Subcutaneous adipose tissue (tissue), 4 donors: Measurements from ENCODE around the gene ARHGAP28. TPM values are rescaled to one million over a fixed set of nuclear protein-coding genes. Genes with fewer than 3 reads are reported as not detected.

ENCODE experiments used
- CTCF ChIP-seq: fragments of 450-650 bp; IDR thresholded peaks from one replicate; pipeline ENCODE4 v1.5.1; 2016; ENCODE audit warnings: low read depth, mild to moderate bottlenecking, control low read depth, antibody characterized with exemption, moderate library complexity
- small RNA-seq: library from RNA; depleted of rRNA; stranded (forward); fragments of <200 nt; gene quantifications from one replicate; pipeline ENCODE3, GENCODE V24; 2016
- total RNA-seq, 4 donors: library from RNA; depleted of rRNA; stranded (reverse); fragments of >200 nt; gene quantifications; one replicate each; pipeline ENCODE4 v1.1.0, GENCODE V29; 2016

ARHGAP28 gene
- total RNA-seq, 4 donors from 2014 or later = 8.0 to 15.3 (median 9.3) TPM

GRCh38 chr18:6960656-6961055 is 231.1 kb downstream of the ARHGAP28 start:
- TF ChIP-seq CTCF = no peak

GRCh38 chr18:6961331-6961730 is 231.8 kb downstream of the ARHGAP28 start:
- no peak for TF ChIP-seq CTCF

DNA sequence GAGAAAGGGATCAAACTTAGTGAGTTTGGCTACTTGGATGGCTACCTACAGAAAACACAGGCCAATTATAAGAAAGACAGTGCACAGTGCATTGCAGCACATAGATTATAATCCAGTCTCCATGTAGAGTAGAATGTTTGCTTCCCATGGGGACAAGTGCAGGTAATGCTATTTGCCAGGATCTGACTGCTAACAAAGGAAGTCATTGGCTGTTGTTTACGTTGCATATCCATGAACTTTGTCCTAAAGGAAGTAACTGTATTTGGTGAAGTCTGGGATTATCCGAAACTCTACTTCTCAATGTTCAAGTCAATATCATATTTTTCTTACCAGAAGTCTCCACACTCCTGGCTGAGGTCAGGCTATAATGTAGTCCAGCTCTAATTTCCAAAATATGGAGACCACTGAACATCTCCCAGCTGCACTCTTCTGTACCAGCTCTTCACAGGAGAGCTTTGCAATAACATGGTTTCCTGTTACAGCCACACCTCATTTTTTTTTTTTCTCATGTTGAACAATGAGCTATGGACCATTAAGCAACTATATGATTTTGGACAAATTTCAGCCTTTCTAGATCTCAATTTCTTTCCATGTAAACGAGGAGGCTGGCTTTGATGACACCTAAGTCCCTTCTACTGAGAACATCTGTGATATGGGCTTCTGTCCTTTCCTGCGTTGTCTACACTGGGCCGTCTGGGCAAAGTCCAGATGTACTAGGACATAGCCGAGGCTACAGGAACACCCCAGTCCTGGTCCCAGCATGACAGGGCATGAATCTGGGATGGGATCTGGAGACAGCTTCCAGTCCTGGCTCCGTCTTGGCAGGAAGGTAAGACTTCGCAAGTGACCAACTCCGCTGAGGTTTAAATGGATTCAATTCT is 233.3 kb downstream of the ARHGAP28 start:
- TF ChIP-seq CTCF = no peak

DNA sequence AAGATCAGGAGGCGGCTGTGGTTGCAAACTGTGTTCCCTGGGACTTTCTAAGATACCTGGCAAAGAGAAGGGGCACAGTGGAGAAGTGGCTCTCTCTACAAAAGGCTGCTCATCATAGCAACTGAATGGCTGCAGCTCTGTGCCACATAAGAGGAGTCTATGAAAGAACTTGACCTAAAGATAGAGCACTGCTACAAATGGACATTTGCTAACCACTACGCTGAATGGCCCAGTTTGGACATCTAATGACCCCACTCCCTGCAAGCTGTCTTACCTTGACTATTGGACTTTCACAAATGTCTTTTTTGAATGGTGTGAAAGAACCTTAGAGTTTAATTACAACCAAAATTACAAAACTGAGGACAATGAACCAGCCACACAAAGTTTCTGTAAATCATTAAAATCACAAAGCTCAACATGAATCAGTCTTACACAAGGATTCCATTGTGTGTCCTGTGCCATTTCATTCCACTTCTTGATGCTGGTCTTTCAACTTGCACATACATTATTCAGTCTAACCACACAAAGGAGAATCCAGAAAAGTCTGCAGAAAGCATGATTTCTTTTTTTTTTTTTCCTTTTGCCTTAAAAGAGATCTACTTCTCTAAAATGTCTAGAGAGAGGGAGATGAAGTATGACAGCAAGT is 234.1 kb downstream of the ARHGAP28 start:
- no peak for TF ChIP-seq CTCF

Small RNAs within 50 kb of the gene (small RNA-seq; reads per million reads assigned to genes)
- not detected for gene RNU6-916P
